Measurements from ENCODE around the gene CAST.

Gene CAST

GRCh38 chr5:96814041-96814440, 151.9 kb downstream of the CAST start:
- H3K27ac Mint-ChIP-seq, result no peak overlapping the region
- intact Hi-C loops (cut with micrococcal nuclease), result loop anchor here (5.0 kb wide), 1 partner anchor 33 kb away; no protein-coding TSS in a partner anchor
- H3K9me3 Mint-ChIP-seq, result no peaks in the 10 kb centered on the region
- no peak overlapping the region for H3K4me3 Mint-ChIP-seq
- H3K4me1 Mint-ChIP-seq (ENCODE audit: low read depth), result peaks cover 18% of the 10 kb centered on the region
- H3K36me3 Mint-ChIP-seq (ENCODE audit: low read depth), result no peaks in the 10 kb centered on the region
- H3K27me3 Mint-ChIP-seq, result no peaks in the 10 kb centered on the region

GRCh38 chr5:96816411-96816939, 154.3 kb downstream of the CAST start:
- intact Hi-C loops (cut with micrococcal nuclease), result no loop called here
- H3K27me3 Mint-ChIP-seq, result no peaks in the 10 kb centered on the region

GRCh38 chr5:96816991-96817390, 154.8 kb downstream of the CAST start:
- Mint-ChIP-seq H3K36me3 (ENCODE audit: low read depth) (no peaks in the 10 kb centered on the region), H3K9me3 (no peaks in the 10 kb centered on the region), H3K27me3 (no peaks in the 10 kb centered on the region), H3K4me1 (ENCODE audit: low read depth) (peaks cover 31% of the 10 kb centered on the region), H3K4me3 (peak overlapping the region; percentile 33), H3K27ac (no peak overlapping the region)
- intact Hi-C loops (cut with micrococcal nuclease), result no loop called here

More at GRCh38 chr5:96816411-96816939, 154.3 kb downstream of the CAST start:
- no peaks in the 10 kb centered on the region for H3K36me3 Mint-ChIP-seq (ENCODE audit: low read depth)
- no peaks in the 10 kb centered on the region for H3K9me3 Mint-ChIP-seq
- H3K4me1 Mint-ChIP-seq (ENCODE audit: low read depth), result peaks cover 27% of the 10 kb centered on the region
- peak overlapping the region; percentile 33 for H3K4me3 Mint-ChIP-seq
- H3K27ac Mint-ChIP-seq, result no peak overlapping the region

GRCh38 chr5:96817506-96817905, 155.3 kb downstream of the CAST start:
- H3K36me3 Mint-ChIP-seq (ENCODE audit: low read depth), result no peaks in the 10 kb centered on the region
- no peak overlapping the region for H3K4me3 Mint-ChIP-seq
- no peaks in the 10 kb centered on the region for H3K9me3 Mint-ChIP-seq
- intact Hi-C loops (cut with micrococcal nuclease), result no loop called here
- H3K27me3 Mint-ChIP-seq, result no peaks in the 10 kb centered on the region
- H3K27ac Mint-ChIP-seq, result no peak overlapping the region
- peaks cover 35% of the 10 kb centered on the region for H3K4me1 Mint-ChIP-seq (ENCODE audit: low read depth)

GRCh38 chr5:96818125-96818788, 156.1 kb downstream of the CAST start:
- Mint-ChIP-seq H3K27ac (no peak overlapping the region), H3K4me3 (no peak overlapping the region), H3K4me1 (ENCODE audit: low read depth) (peaks cover 35% of the 10 kb centered on the region), H3K27me3 (no peaks in the 10 kb centered on the region), H3K36me3 (ENCODE audit: low read depth) (no peaks in the 10 kb centered on the region), H3K9me3 (no peaks in the 10 kb centered on the region)
- intact Hi-C loops (cut with micrococcal nuclease), result no loop called here

GRCh38 chr5:96819806-96820205, 157.6 kb downstream of the CAST start:
- intact Hi-C loops (cut with micrococcal nuclease), result no loop called here
- H3K27me3 Mint-ChIP-seq, result no peaks in the 10 kb centered on the region
- H3K36me3 Mint-ChIP-seq (ENCODE audit: low read depth), result no peaks in the 10 kb centered on the region
- H3K9me3 Mint-ChIP-seq, result no peaks in the 10 kb centered on the region
- no peak overlapping the region for H3K27ac Mint-ChIP-seq
- H3K4me1 Mint-ChIP-seq (ENCODE audit: low read depth), result peaks cover 35% of the 10 kb centered on the region
- H3K4me3 Mint-ChIP-seq, result no peak overlapping the region

- Mint-ChIP-seq H3K27me3 (no peaks in the 10 kb centered on the region), H3K4me3 (no peak overlapping the region), H3K36me3 (ENCODE audit: low read depth) (no peaks in the 10 kb centered on the region), H3K4me1 (ENCODE audit: low read depth) (peaks cover 30% of the 10 kb centered on the region), H3K27ac (no peak overlapping the region), H3K9me3 (no peaks in the 10 kb centered on the region)
- intact Hi-C loops (cut with micrococcal nuclease), result no loop called here
Measured at GRCh38 chr5:96821260-96821916, 159.2 kb downstream of the CAST start.

- H3K27ac Mint-ChIP-seq, result no peak overlapping the region
- intact Hi-C loops (cut with micrococcal nuclease), result no loop called here
- no peak overlapping the region for H3K4me3 Mint-ChIP-seq
- no peaks in the 10 kb centered on the region for H3K36me3 Mint-ChIP-seq (ENCODE audit: low read depth)
- no peaks in the 10 kb centered on the region for H3K9me3 Mint-ChIP-seq
- H3K4me1 Mint-ChIP-seq (ENCODE audit: low read depth), result peaks cover 17% of the 10 kb centered on the region
- H3K27me3 Mint-ChIP-seq, result no peaks in the 10 kb centered on the region
Measured at GRCh38 chr5:96822686-96823459, 160.7 kb downstream of the CAST start.

- H3K4me3 Mint-ChIP-seq, result no peak overlapping the region
- no peak overlapping the region for H3K27ac Mint-ChIP-seq
- H3K27me3 Mint-ChIP-seq, result no peaks in the 10 kb centered on the region
- H3K4me1 Mint-ChIP-seq (ENCODE audit: low read depth), result peaks cover 17% of the 10 kb centered on the region
- no peaks in the 10 kb centered on the region for H3K9me3 Mint-ChIP-seq
- intact Hi-C loops (cut with micrococcal nuclease), result no loop called here
- H3K36me3 Mint-ChIP-seq (ENCODE audit: low read depth), result no peaks in the 10 kb centered on the region
Measured at GRCh38 chr5:96823900-96824380, 161.8 kb downstream of the CAST start.
